A549 (cell line): ENCODE data around the gene UQCC3. TPM values are rescaled to one million over a fixed set of nuclear protein-coding genes. Genes with fewer than 3 reads are reported as not detected.

Source experiments
- BCL3 ChIP-seq: fragments of >200 bp; sonication (Bioruptor Twin); formaldehyde crosslinking; IDR thresholded peaks from 3 replicates; pipeline ENCODE4 v1.6.1; 2016
- CBX2 ChIP-seq: fragments of 200-600 bp; sonication (generic); IDR thresholded peaks from 2 replicates; pipeline ENCODE4 v1.6.1; 2016; ENCODE audit warnings: low read depth, mild to moderate bottlenecking, borderline replicate concordance
- CBX8 ChIP-seq: fragments of 200-600 bp; sonication (generic); IDR thresholded peaks from 2 replicates; pipeline ENCODE4 v1.6.1; 2016
- CEBPB ChIP-seq, 2 experiments: fragments of >200 bp in 1 of 2; sonication (Bioruptor Twin) in 1 of 2; formaldehyde crosslinking in 1 of 2; IDR thresholded peaks; 2 replicates each; pipeline ENCODE4 v1.6.1; 2012 to 2016
- CHD4 ChIP-seq: fragments of 200-600 bp; sonication (generic); IDR thresholded peaks from 2 replicates; pipeline ENCODE4 v1.6.1; 2016; ENCODE audit warnings: antibody characterized with exemption, mild to moderate bottlenecking, borderline replicate concordance
- FOSB ChIP-seq: fragments of 250-450 bp; sonication (Bioruptor Pico); IDR thresholded peaks from 2 replicates; pipeline ENCODE4 v1.5.0; 2020; ENCODE audit warnings: mild to moderate bottlenecking, moderate library complexity
- FOXS1 ChIP-seq: fragments of 250-450 bp; sonication (Bioruptor Pico); IDR thresholded peaks from 2 replicates; pipeline ENCODE4 v1.5.0; 2020; ENCODE audit warnings: mild to moderate bottlenecking, moderate library complexity
- GATA3 ChIP-seq: IDR thresholded peaks from 2 replicates; pipeline ENCODE4 v1.6.1; 2012; ENCODE audit warnings: borderline replicate concordance
- HOXB13 ChIP-seq: fragments of 250-450 bp; sonication (Bioruptor Pico); IDR thresholded peaks from 2 replicates; pipeline ENCODE4 v1.5.0; 2020; ENCODE audit warnings: low read depth, mild to moderate bottlenecking, moderate library complexity
- KDM1A ChIP-seq: fragments of 200-600 bp; sonication (generic); IDR thresholded peaks from 2 replicates; pipeline ENCODE4 v1.6.1; 2016; ENCODE audit warnings: low read depth, mild to moderate bottlenecking
- KDM5A ChIP-seq: fragments of 200-600 bp; sonication (generic); IDR thresholded peaks from 2 replicates; pipeline ENCODE4 v1.6.1; 2016; ENCODE audit warnings: antibody characterized with exemption, mild to moderate bottlenecking
- MAX ChIP-seq: IDR thresholded peaks from 2 replicates; pipeline ENCODE4 v1.6.1; 2012
- MAZ ChIP-seq: fragments of 150-350 bp; IDR thresholded peaks from 2 replicates; pipeline ENCODE4 v1.6.1; 2014; ENCODE audit warnings: antibody characterized with exemption, low read depth, low read length, borderline replicate concordance
- POLR2AphosphoS2 ChIP-seq: conservative IDR thresholded peaks from 2 replicates; pipeline ENCODE4 v1.6.1; 2012; ENCODE audit warnings: low read length, improper control_type of control experiment, inconsistent platforms
- RFX5 ChIP-seq: fragments of 450-650 bp; IDR thresholded peaks from 2 replicates; pipeline ENCODE4 v1.7.1; 2014; ENCODE audit warnings: antibody characterized with exemption, mild to moderate bottlenecking, moderate library complexity
- RNF2 ChIP-seq: fragments of 200-600 bp; sonication (generic); IDR thresholded peaks from 2 replicates; pipeline ENCODE4 v1.6.1; 2016; ENCODE audit warnings: low read depth, mild to moderate bottlenecking, antibody characterized with exemption, moderate library complexity, borderline replicate concordance
- ZC3H11A ChIP-seq: fragments of 450-650 bp; IDR thresholded peaks from 2 replicates; pipeline ENCODE4 v1.6.1; 2014; ENCODE audit warnings: antibody characterized with exemption, mild to moderate bottlenecking
- ZFP36 ChIP-seq: fragments of 450-650 bp; IDR thresholded peaks from 2 replicates; pipeline ENCODE4 v1.6.1; 2014; ENCODE audit warnings: borderline replicate concordance; ENCODE audit not compliant: partially characterized antibody
- ZSCAN20 ChIP-seq: fragments of 250-450 bp; sonication (Bioruptor Pico); IDR thresholded peaks from 2 replicates; pipeline ENCODE4 v1.8.0; 2022; ENCODE audit warnings: mild to moderate bottlenecking, moderate library complexity
- polyA plus RNA-seq, 4 experiments: library from polyadenylated mRNA; depleted of rRNA in 3 of 4; stranded (reverse); fragments of >200 nt; fragmentation: RNase III in 1 of 4; extraction: RNeasy Plus Mini Kit Qiagen cat#74134 plus additional on column Dnase treatment in 1 of 4; gene quantifications; 2 replicates in 3 of 4; 3 replicates in 1 of 4; pipeline ENCODE4 v1.2.3, GENCODE V29; 2011 to 2017
- TF ChIP-seq, protein P1 (sequence below): IDR thresholded peaks from 2 replicates; pipeline ENCODE4 v1.6.1; 2012; ENCODE audit warnings: low read depth, borderline replicate concordance
- TF ChIP-seq, protein P2 (sequence below): fragments of 150-350 bp; IDR thresholded peaks from 2 replicates; pipeline ENCODE4 v1.6.1; 2014; ENCODE audit warnings: low read depth, mild to moderate bottlenecking, low read length
- TF ChIP-seq, protein P3 (sequence below): fragments of >200 bp; sonication (Bioruptor Twin); formaldehyde crosslinking; IDR thresholded peaks from 3 replicates; pipeline ENCODE4 v1.5.1; 2016
- TF ChIP-seq, protein P4 (sequence below): IDR thresholded peaks from 2 replicates; pipeline ENCODE4 v1.6.1; 2012

Gene UQCC3
- polyA plus RNA-seq, 2 of the 4 experiments (the other 2 are of a cell fraction), result 20.2 to 27.8 TPM

- TF ChIP-seq KDM1A (no peak), FOXS1 (no peak), POLR2AphosphoS2 (no peak), KDM5A (no peak), BCL3 (peak; percentile 71; the same call in 2 of the 3 replicates), CEBPB (IDR thresholded peaks at IDR 0.05) (no peak), ZFP36 (no peak), FOSB (CRISPR knock-in tag) (no peak), MAZ (no peak), CHD4 (no peak), HOXB13 (CRISPR knock-in tag) (no peak), RNF2 (no peak), CBX8 (no peak), ZSCAN20 (CRISPR knock-in tag) (no peak), MAX (peak; percentile 88), GATA3 (no peak), RFX5 (no peak), ZC3H11A (no peak), CBX2 (no peak)
- TF ChIP-seq, protein P1, sequence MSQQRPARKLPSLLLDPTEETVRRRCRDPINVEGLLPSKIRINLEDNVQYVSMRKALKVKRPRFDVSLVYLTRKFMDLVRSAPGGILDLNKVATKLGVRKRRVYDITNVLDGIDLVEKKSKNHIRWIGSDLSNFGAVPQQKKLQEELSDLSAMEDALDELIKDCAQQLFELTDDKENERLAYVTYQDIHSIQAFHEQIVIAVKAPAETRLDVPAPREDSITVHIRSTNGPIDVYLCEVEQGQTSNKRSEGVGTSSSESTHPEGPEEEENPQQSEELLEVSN, result peak; percentile 67; the same call in 1 of the 2 replicates
- TF ChIP-seq, protein P2, sequence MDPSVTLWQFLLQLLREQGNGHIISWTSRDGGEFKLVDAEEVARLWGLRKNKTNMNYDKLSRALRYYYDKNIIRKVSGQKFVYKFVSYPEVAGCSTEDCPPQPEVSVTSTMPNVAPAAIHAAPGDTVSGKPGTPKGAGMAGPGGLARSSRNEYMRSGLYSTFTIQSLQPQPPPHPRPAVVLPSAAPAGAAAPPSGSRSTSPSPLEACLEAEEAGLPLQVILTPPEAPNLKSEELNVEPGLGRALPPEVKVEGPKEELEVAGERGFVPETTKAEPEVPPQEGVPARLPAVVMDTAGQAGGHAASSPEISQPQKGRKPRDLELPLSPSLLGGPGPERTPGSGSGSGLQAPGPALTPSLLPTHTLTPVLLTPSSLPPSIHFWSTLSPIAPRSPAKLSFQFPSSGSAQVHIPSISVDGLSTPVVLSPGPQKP, result no peak
- TF ChIP-seq, protein P3, sequence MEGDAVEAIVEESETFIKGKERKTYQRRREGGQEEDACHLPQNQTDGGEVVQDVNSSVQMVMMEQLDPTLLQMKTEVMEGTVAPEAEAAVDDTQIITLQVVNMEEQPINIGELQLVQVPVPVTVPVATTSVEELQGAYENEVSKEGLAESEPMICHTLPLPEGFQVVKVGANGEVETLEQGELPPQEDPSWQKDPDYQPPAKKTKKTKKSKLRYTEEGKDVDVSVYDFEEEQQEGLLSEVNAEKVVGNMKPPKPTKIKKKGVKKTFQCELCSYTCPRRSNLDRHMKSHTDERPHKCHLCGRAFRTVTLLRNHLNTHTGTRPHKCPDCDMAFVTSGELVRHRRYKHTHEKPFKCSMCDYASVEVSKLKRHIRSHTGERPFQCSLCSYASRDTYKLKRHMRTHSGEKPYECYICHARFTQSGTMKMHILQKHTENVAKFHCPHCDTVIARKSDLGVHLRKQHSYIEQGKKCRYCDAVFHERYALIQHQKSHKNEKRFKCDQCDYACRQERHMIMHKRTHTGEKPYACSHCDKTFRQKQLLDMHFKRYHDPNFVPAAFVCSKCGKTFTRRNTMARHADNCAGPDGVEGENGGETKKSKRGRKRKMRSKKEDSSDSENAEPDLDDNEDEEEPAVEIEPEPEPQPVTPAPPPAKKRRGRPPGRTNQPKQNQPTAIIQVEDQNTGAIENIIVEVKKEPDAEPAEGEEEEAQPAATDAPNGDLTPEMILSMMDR, result no peak
- TF ChIP-seq, protein P4, sequence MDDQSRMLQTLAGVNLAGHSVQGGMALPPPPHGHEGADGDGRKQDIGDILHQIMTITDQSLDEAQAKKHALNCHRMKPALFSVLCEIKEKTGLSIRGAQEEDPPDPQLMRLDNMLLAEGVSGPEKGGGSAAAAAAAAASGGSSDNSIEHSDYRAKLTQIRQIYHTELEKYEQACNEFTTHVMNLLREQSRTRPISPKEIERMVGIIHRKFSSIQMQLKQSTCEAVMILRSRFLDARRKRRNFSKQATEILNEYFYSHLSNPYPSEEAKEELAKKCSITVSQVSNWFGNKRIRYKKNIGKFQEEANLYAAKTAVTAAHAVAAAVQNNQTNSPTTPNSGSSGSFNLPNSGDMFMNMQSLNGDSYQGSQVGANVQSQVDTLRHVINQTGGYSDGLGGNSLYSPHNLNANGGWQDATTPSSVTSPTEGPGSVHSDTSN, result peak; percentile 11; the same call in 1 of the 2 replicates
Measured at GRCh38 chr11:62671608-62672389, at the start of gene UQCC3, which contains the start of gene LBHD1 (continued).
